22Rv1 (cell line): ENCODE data around the gene MELK.

Source experiments
- CTCF ChIP-seq: fragments of 450-650 bp; IDR thresholded peaks from 2 replicates; pipeline ENCODE4 v1.5.1; 2017; ENCODE audit warnings: mild to moderate bottlenecking
- ZFX ChIP-seq: fragments of 450-650 bp; IDR thresholded peaks from 2 replicates; pipeline ENCODE4 v1.6.1; 2017; ENCODE audit warnings: antibody characterized with exemption, borderline replicate concordance

GRCh38 chr9:36691671-36692070, 119.0 kb downstream of the MELK start:
- TF ChIP-seq CTCF, result no peak
- TF ChIP-seq ZFX, result no peak
